SK-N-SH (cell line): Measurements from ENCODE around the gene GON7. TPM values are rescaled to one million over a fixed set of nuclear protein-coding genes. Genes with fewer than 3 reads are reported as not detected.

Experiments used
- CTCF ChIA-PET: fragments of 300-600, 350-600 bp; formaldehyde crosslinking; extraction: SDS; loops from one replicate; lab custom pipeline; 2021; lab: Yijun Ruan, JAX
- POLR2A ChIA-PET: fragments of 350-600 bp; sonication (Branson Sonifier 250); formaldehyde crosslinking; extraction: SDS; loops from one replicate; lab custom pipeline; 2020; ENCODE audit warnings: antibody characterized with exemption, inconsistent platforms; lab: Yijun Ruan, JAX
- DNase-seq: peaks from one replicate; pipeline ENCODE4 v3.0.0; 2012
- H2AFZ ChIP-seq: fragments of 200-600 bp; sonication (generic); 2 replicates; pipeline ENCODE4 v1.8.1; 2016; ENCODE audit warnings: antibody characterized with exemption, mild to moderate bottlenecking, low read depth
- H3F3A ChIP-seq: fragments of 200-600 bp; sonication (generic); replicated peaks from 2 replicates; pipeline ENCODE3; 2016; ENCODE audit warnings: antibody characterized with exemption, mild to moderate bottlenecking; ENCODE audit not compliant: insufficient read depth
- H3K27ac ChIP-seq, 2 experiments: fragments of 200-500 bp in 1 of 2; fragments of 200-600 bp in 1 of 2; sonication (Bioruptor generic) in 1 of 2; sonication (generic), shearing (Covaris generic) in 1 of 2; 2 replicates each; pipeline versions ENCODE4 v1.5.1 to v1.6.1; 2014 to 2016; ENCODE audit warnings: low read depth in 2 of 2, inconsistent platforms in 1 of 2, low read length in 1 of 2, mild to moderate bottlenecking in 1 of 2, mixed read lengths in 1 of 2
- H3K27me3 ChIP-seq: fragments of 200-600 bp; sonication (generic), shearing (Covaris generic); 2 replicates; pipeline ENCODE4 v1.6.1; 2016; ENCODE audit warnings: mixed run types; ENCODE audit not compliant: insufficient read depth
- H3K36me3 ChIP-seq, 2 experiments: fragments of 200-500 bp in 1 of 2; fragments of 200-600 bp in 1 of 2; sonication (Bioruptor generic) in 1 of 2; sonication (generic) in 1 of 2; replicated peaks in 1 of 2; 2 replicates each; pipeline versions ENCODE3 to v1.5.1; 2014 to 2016; ENCODE audit warnings: low read length in 1 of 2, mild to moderate bottlenecking in 1 of 2; ENCODE audit not compliant: insufficient read depth in 2 of 2, control insufficient read depth in 1 of 2
- H3K4me1 ChIP-seq, 2 experiments: fragments of 200-500 bp in 1 of 2; fragments of 200-600 bp in 1 of 2; sonication (Bioruptor generic) in 1 of 2; sonication (generic), shearing (Covaris generic) in 1 of 2; 2 replicates each; pipeline versions ENCODE4 v1.5.1 to v1.6.1; 2014 to 2016; ENCODE audit warnings: low read depth in 1 of 2, low read length in 1 of 2, mixed run types in 1 of 2; ENCODE audit not compliant: insufficient read depth in 2 of 2, control insufficient read depth in 1 of 2
- H3K4me2 ChIP-seq: fragments of 200-600 bp; sonication (generic), shearing (Covaris generic); 2 replicates; pipeline ENCODE4 v1.6.1; 2017; ENCODE audit warnings: mixed run types
- H3K4me3 ChIP-seq, 2 experiments: fragments of 200-500 bp in 1 of 2; fragments of 200-600 bp in 1 of 2; sonication (Bioruptor generic) in 1 of 2; sonication (generic), shearing (Covaris generic) in 1 of 2; 2 replicates each; pipeline versions ENCODE4 v1.5.1 to v1.8.1; 2014 to 2016; ENCODE audit warnings: low read depth in 2 of 2, inconsistent platforms in 1 of 2, low read length in 1 of 2, mild to moderate bottlenecking in 1 of 2, mixed read lengths in 1 of 2, moderate library complexity in 1 of 2
- H3K79me2 ChIP-seq: fragments of 200-600 bp; sonication (generic); 2 replicates; pipeline ENCODE4 v1.8.1; 2017; ENCODE audit warnings: mild to moderate bottlenecking; ENCODE audit not compliant: insufficient read depth
- H3K9ac ChIP-seq: fragments of 200-600 bp; sonication (generic); 2 replicates; pipeline ENCODE4 v1.6.1; 2017; ENCODE audit warnings: mixed run types
- H3K9me2 ChIP-seq: fragments of 200-600 bp; sonication (generic); 2 replicates; pipeline ENCODE4 v1.6.1; 2017; ENCODE audit warnings: mixed run types
- H3K9me3 ChIP-seq: fragments of 200-600 bp; sonication (generic); 2 replicates; pipeline ENCODE4 v1.6.1; 2017; ENCODE audit warnings: mixed run types, mild to moderate bottlenecking, moderate library complexity
- H4K20me1 ChIP-seq: fragments of 200-600 bp; sonication (generic); 2 replicates; pipeline ENCODE4 v1.6.1; 2017; ENCODE audit warnings: mild to moderate bottlenecking, mixed run types; ENCODE audit not compliant: insufficient read depth
- CTCF ChIP-seq: fragments of 200-600 bp; sonication (generic); IDR thresholded peaks from 2 replicates; pipeline ENCODE4 v1.6.1; 2017; ENCODE audit warnings: antibody characterized with exemption, mild to moderate bottlenecking, moderate library complexity
- ELF1 ChIP-seq: IDR thresholded peaks from 2 replicates; pipeline ENCODE4 v1.4.0; 2012
- EP300 ChIP-seq, 2 experiments: IDR thresholded peaks; 2 replicates each; pipeline versions ENCODE4 v1.4.0 to v1.6.1; 2012; ENCODE audit warnings: borderline replicate concordance in 1 of 2, low read depth in 1 of 2, low read length in 1 of 2
- EZH2phosphoT487 ChIP-seq: fragments of 200-600 bp; sonication (generic); IDR thresholded peaks from 2 replicates; pipeline ENCODE4 v1.6.1; 2017; ENCODE audit warnings: low read depth, mixed run types, mild to moderate bottlenecking, antibody characterized with exemption, moderate library complexity, borderline replicate concordance
- FOXJ3 ChIP-seq: sonication (generic); formaldehyde crosslinking; IDR thresholded peaks from 2 replicates; pipeline ENCODE4 v1.5.1; 2020; ENCODE audit warnings: mild to moderate bottlenecking, missing genetic modification reagents
- FOXM1 ChIP-seq: IDR thresholded peaks from 2 replicates; pipeline ENCODE4 v1.4.0; 2012; ENCODE audit warnings: low read depth, mild to moderate bottlenecking
- GABPA ChIP-seq: IDR thresholded peaks from 2 replicates; pipeline ENCODE4 v1.4.0; 2012; ENCODE audit warnings: low read depth, mild to moderate bottlenecking
- GATA2 ChIP-seq: sonication (generic); formaldehyde crosslinking; IDR thresholded peaks from 2 replicates; pipeline ENCODE4 v1.5.0; 2020; ENCODE audit warnings: mild to moderate bottlenecking, missing genetic modification reagents
- IRF3 ChIP-seq: fragments of 150-350 bp; IDR thresholded peaks from 2 replicates; pipeline ENCODE4 v1.6.1; 2016; ENCODE audit warnings: mild to moderate bottlenecking, low read depth, low read length
- MAX ChIP-seq: IDR thresholded peaks from 2 replicates; pipeline ENCODE4 v1.4.0; 2012; ENCODE audit warnings: low read depth
- MEF2A ChIP-seq: IDR thresholded peaks from 2 replicates; pipeline ENCODE4 v1.4.0; 2012; ENCODE audit warnings: low read depth, borderline replicate concordance
- MXI1 ChIP-seq: IDR thresholded peaks from 2 replicates; pipeline ENCODE4 v1.6.1; 2012; ENCODE audit warnings: mild to moderate bottlenecking, low read depth, low read length, improper control_type of control experiment
- NFIC ChIP-seq: IDR thresholded peaks from 2 replicates; pipeline ENCODE4 v1.4.0; 2012; ENCODE audit warnings: borderline replicate concordance
- NRF1 ChIP-seq: IDR thresholded peaks from 2 replicates; pipeline ENCODE4 v1.6.1; 2012; ENCODE audit warnings: low read depth, mild to moderate bottlenecking, low read length
- POLR2AphosphoS5 ChIP-seq: IDR thresholded peaks from 2 replicates; pipeline ENCODE4 v1.6.1; 2012; ENCODE audit warnings: low read depth, low read length
- RAD21 ChIP-seq: IDR thresholded peaks from 2 replicates; pipeline ENCODE4 v1.6.1; 2012; ENCODE audit warnings: mild to moderate bottlenecking, low read length
- RFX5 ChIP-seq: IDR thresholded peaks from 2 replicates; pipeline ENCODE4 v1.6.1; 2012; ENCODE audit warnings: mild to moderate bottlenecking, improper control_type of control experiment, low read length
- SIN3A ChIP-seq: IDR thresholded peaks from 2 replicates; pipeline ENCODE4 v1.6.1; 2012; ENCODE audit warnings: low read depth, mild to moderate bottlenecking, low read length, moderate library complexity, borderline replicate concordance
- SMC3 ChIP-seq: IDR thresholded peaks from 2 replicates; pipeline ENCODE4 v1.6.1; 2012; ENCODE audit warnings: low read depth, low read length, improper control_type of control experiment
- TAF1 ChIP-seq: IDR thresholded peaks from 2 replicates; pipeline ENCODE4 v1.6.1; 2012; ENCODE audit warnings: low read depth, mild to moderate bottlenecking, low read length, moderate library complexity, borderline replicate concordance
- TCF12 ChIP-seq: IDR thresholded peaks from 2 replicates; pipeline ENCODE4 v1.4.0; 2012
- USF2 ChIP-seq: fragments of 150-350 bp; IDR thresholded peaks from 2 replicates; pipeline ENCODE4 v1.6.1; 2017; ENCODE audit warnings: antibody characterized with exemption, low read length, low read depth, borderline replicate concordance
- YY1 ChIP-seq: IDR thresholded peaks from 2 replicates; pipeline ENCODE4 v1.4.0; 2012; ENCODE audit warnings: low read depth, mild to moderate bottlenecking
- WGBS: methylation state at CpG from one replicate; pipeline ENCODE4 v1.1.6; 2017; ENCODE audit warnings: low lambda C conversion rate; 5-methylcytosine and 5-hydroxymethylcytosine counted together
- polyA plus RNA-seq, 3 experiments: library from polyadenylated mRNA; depleted of rRNA; stranded (reverse); fragments of >200 nt; gene quantifications; 2 replicates each; pipeline ENCODE4 v1.2.3, GENCODE V29; 2012

The GON7 gene
- polyA plus RNA-seq, 1 of the 3 experiments (the other 2 are of a cell fraction), result 14.8 TPM

GRCh38 chr14:93185349-93185720 lies 21.5 kb downstream of the GON7 start:
- Histone ChIP-seq H3K9me3 (no peaks in the 10 kb centered on the region), H2AFZ (peak overlapping the region; percentile 96), H3F3A (peaks cover 4% of the 10 kb centered on the region), H3K9ac (peak overlapping the region; percentile 83), H3K36me3 (peaks cover 36 to 39% of the 10 kb centered on the region in 2 experiments), H3K79me2 (peaks cover 59% of the 10 kb centered on the region), H3K4me1 (peaks cover 2 to 17% of the 10 kb centered on the region in 2 experiments; a peak in 2 of 4 replicates), H3K27me3 (no peaks in the 10 kb centered on the region), H3K9me2 (no peaks in the 10 kb centered on the region), H3K4me3 (peak overlapping the region; percentile 94 to 99), H3K4me2 (peak overlapping the region; percentile 95), H4K20me1 (peaks cover 4% of the 10 kb centered on the region; the same call in 1 of the 2 replicates), H3K27ac (peak overlapping the region; percentile 92 to 94)
- ChIA-PET POLR2A (interaction anchor here (0.6 to 1.6 kb wide), 9 partner anchors 21 to 351 kb away, joined by 3 to 19 read pairs (median 3); partner anchors contain the start of genes GON7, ITPK1 and UBR7), CTCF (interaction anchor here (0.7 to 1.6 kb wide), 5 partner anchors 9 to 435 kb away, joined by 3 to 4 read pairs (median 4); no protein-coding TSS in a partner anchor)
- no peak for DNase-seq
- WGBS, result 5% methylated on average over 9 of the region's 10 CpGs
- TF ChIP-seq EZH2phosphoT487 (no peak), RFX5 (no peak), ELF1 (no peak), NRF1 (no peak), TAF1 (no peak), YY1 (no peak), POLR2AphosphoS5 (no peak), GABPA (no peak), NFIC (no peak), EP300 (IDR thresholded peaks at IDR 0.05; ENCODE audit: borderline replicate concordance in 1 of 2, low read depth in 1 of 2, low read length in 1 of 2) (no peak), SMC3 (no peak), MEF2A (no peak), USF2 (no peak), FOXJ3 (no peak), RAD21 (no peak)

- ChIA-PET POLR2A (interaction anchor here (0.6 to 1.6 kb wide), 12 partner anchors 22 to 478 kb away, joined by 3 to 19 read pairs (median 3); partner anchors contain the start of genes GON7, ITPK1 and UBR7), CTCF (interaction anchor here (0.7 to 1.7 kb wide), 10 partner anchors 10 to 436 kb away, joined by 3 to 7 read pairs (median 4); partner anchors contain the start of gene UBR7)
- peaks cover 4% of the 10 kb centered on the region for H3F3A ChIP-seq
- no peaks in the 10 kb centered on the region for H3K9me2 ChIP-seq
- H3K4me3 ChIP-seq, result peak within 1 kb of the TSS; percentile 94 to 99
- H3K9ac ChIP-seq, result peak within 1 kb of the TSS; percentile 92
- peaks cover 36 to 39% of the 10 kb centered on the region in 2 experiments for H3K36me3 ChIP-seq
- H3K4me2 ChIP-seq, result peak within 1 kb of the TSS; percentile 95
- DNase-seq, result peak; percentile 98
- H3K79me2 ChIP-seq, result peaks cover 52% of the 10 kb centered on the region
- peak within 1 kb of the TSS; percentile 92 to 94 for H3K27ac ChIP-seq
- WGBS, result 0% methylated on average over 9 of the region's 124 CpGs
- H2AFZ ChIP-seq, result peak within 1 kb of the TSS; percentile 96
- H4K20me1 ChIP-seq, result peaks cover 4% of the 10 kb centered on the region; the same call in 1 of the 2 replicates
- H3K4me1 ChIP-seq, result peaks cover 2 to 17% of the 10 kb centered on the region in 2 experiments; a peak in 2 of 4 replicates
- no peaks in the 10 kb centered on the region for H3K9me3 ChIP-seq
- H3K27me3 ChIP-seq, result no peaks in the 10 kb centered on the region
- TF ChIP-seq CTCF (peak; percentile 31), TCF12 (0 out of 2 replicates have a peak, but pooled peaks have one; percentile 5), MXI1 (peak; percentile 67), POLR2AphosphoS5 (peak; percentile 71), MAX (peak; percentile 49), NRF1 (0 out of 2 replicates have a peak, but pooled peaks have one; percentile 24), IRF3 (no peak), SIN3A (peak; percentile 43; the same call in 1 of the 2 replicates), GATA2 (CRISPR knock-in tag) (0 out of 2 replicates have a peak, but pooled peaks have one; percentile 20), FOXM1 (no peak), ELF1 (0 out of 2 replicates have a peak, but pooled peaks have one; percentile 50)
Observed at GRCh38 chr14:93184391-93185348, 22.2 kb downstream of the GON7 start, which contains the start of the genes LYSET and MOAP1. LYSET (plus strand) TSS chr14:93185317; CDS start chr14:93185406, 89 bp downstream. MOAP1 (minus strand) TSS chr14:93184897; CDS start chr14:93184242, 655 bp downstream.
